PC-3 (cell line): ENCODE data around the gene MAN2A2. TPM values are rescaled to one million over a fixed set of nuclear protein-coding genes. Genes with fewer than 3 reads are reported as not detected.

Experiments used
- ATAC-seq: fragments of 200-7000 bp; cut with Tn5 transposase; 2 replicates; pipeline ENCODE4 v1.9.1; 2020; ENCODE audit warnings: mild to moderate bottlenecking, moderate library complexity
- BruUV-seq: library from RNA; stranded (reverse); fragments of 400-500 nt; replicated peaks from 2 replicates; lab custom pipeline; 2021; lab: Mats Ljungman, UMichigan
- CTCF ChIA-PET: fragments of 300-600 bp; sonication (Branson Sonifier 250); formaldehyde crosslinking; loops from one replicate; lab custom pipeline; 2022; ENCODE audit warnings: antibody characterized with exemption; lab: Charles Lee
- POLR2A ChIA-PET: fragments of 300-600 bp; sonication (Branson Sonifier 250); formaldehyde crosslinking; loops from one replicate; lab custom pipeline; 2022; ENCODE audit warnings: antibody characterized with exemption; ENCODE audit not compliant: unreplicated experiment; lab: Charles Lee
- DNase-seq: peaks from one replicate; pipeline ENCODE4 v3.0.0-alpha.2; 2015
- H2AFZ ChIP-seq: fragments of 300-600 bp; sonication (generic); 2 replicates; pipeline ENCODE4 v1.6.0; 2016; ENCODE audit warnings: antibody characterized with exemption, low read length
- H3F3A ChIP-seq: fragments of 300-600 bp; sonication (generic); one replicate; pipeline ENCODE4 v1.6.0; 2017; ENCODE audit warnings: antibody characterized with exemption, low read length, control low read depth, mild to moderate bottlenecking; ENCODE audit not compliant: unreplicated experiment
- H3K27ac ChIP-seq: fragments of 300-600 bp; sonication (generic); 2 replicates; pipeline ENCODE4 v1.5.1; 2016; ENCODE audit warnings: mild to moderate bottlenecking, low read length
- H3K27me3 ChIP-seq: fragments of 300-600 bp; sonication (generic); 2 replicates; pipeline ENCODE4 v1.6.1; 2016; ENCODE audit warnings: low read length, mixed read lengths
- H3K36me3 ChIP-seq: fragments of 300-600 bp; sonication (generic); 2 replicates; pipeline ENCODE4 v1.6.1; 2016; ENCODE audit warnings: low read depth, mixed run types, low read length, mixed read lengths
- H3K4me1 ChIP-seq: fragments of 300-600 bp; sonication (generic); 2 replicates; pipeline ENCODE4 v1.5.1; 2016; ENCODE audit warnings: low read length; ENCODE audit not compliant: insufficient read depth
- H3K4me2 ChIP-seq: fragments of 300-600 bp; sonication (generic); 2 replicates; pipeline ENCODE4 v1.6.0; 2016; ENCODE audit warnings: low read length
- H3K4me3 ChIP-seq: fragments of 300-600 bp; sonication (generic); 2 replicates; pipeline ENCODE4 v1.5.1; 2016; ENCODE audit warnings: mild to moderate bottlenecking, low read length, mixed read lengths
- H3K79me2 ChIP-seq: fragments of 300-600 bp; sonication (generic); 2 replicates; pipeline ENCODE4 v1.6.1; 2017; ENCODE audit warnings: low read length, mixed read lengths
- H3K9ac ChIP-seq: fragments of 300-600 bp; sonication (generic); 2 replicates; pipeline ENCODE4 v1.6.0; 2016; ENCODE audit warnings: mild to moderate bottlenecking, low read length
- H3K9me2 ChIP-seq: fragments of 300-600 bp; sonication (generic); replicated peaks from 2 replicates; pipeline ENCODE4 v1.6.1; 2016; ENCODE audit warnings: mixed run types, low read length, mixed read lengths
- H3K9me3 ChIP-seq: fragments of 300-600 bp; sonication (generic); 2 replicates; pipeline ENCODE4 v1.6.1; 2016; ENCODE audit warnings: low read length, mixed read lengths
- H4K20me1 ChIP-seq: fragments of 300-600 bp; sonication (generic); 2 replicates; pipeline ENCODE4 v1.6.1; 2016; ENCODE audit warnings: low read length, mixed read lengths
- CTCF ChIP-seq: fragments of 300-600 bp; sonication (generic); conservative IDR thresholded peaks from 2 replicates; pipeline ENCODE4 v1.5.1; 2017; ENCODE audit warnings: antibody characterized with exemption, low read depth, mild to moderate bottlenecking, low read length
- EZH2 ChIP-seq: fragments of 300-600 bp; sonication (generic); IDR thresholded peaks from one replicate; pipeline ENCODE4 v1.6.1; 2017; ENCODE audit warnings: antibody characterized with exemption, mild to moderate bottlenecking, low read length; ENCODE audit not compliant: unreplicated experiment
- EZH2phosphoT487 ChIP-seq: fragments of 300-600 bp; sonication (generic); IDR thresholded peaks from 2 replicates; pipeline ENCODE4 v1.6.1; 2018; ENCODE audit warnings: mild to moderate bottlenecking, antibody characterized with exemption, low read length, borderline replicate concordance
- intact Hi-C: fragments of 100-400 bp; cut with micrococcal nuclease; formaldehyde crosslinking; loops from 2 replicates; pipeline ENCODE4 v1.9.0; 2023
- total RNA-seq: library from RNA; depleted of rRNA; stranded (reverse); fragments of >200 nt; gene quantifications from 2 replicates; pipeline ENCODE4 v1.2.3, GENCODE V29; 2014

MAN2A2 gene
- total RNA-seq, 1 experiment from 2014 or later = 19.8 TPM

GRCh38 chr15:90954712-90955623 is 51.9 kb downstream of the MAN2A2 start, which contains the start of gene RCCD1:
RCCD1 (plus strand) TSS chr15:90954884; CDS start chr15:90956735, 1,851 bp downstream.
- ATAC-seq (peak; percentile 47), DNase-seq (peak; percentile 83)
- H4K20me1 ChIP-seq = no peaks in the 10 kb centered on the region
- peak within 1 kb of the TSS; percentile 91 for H2AFZ ChIP-seq
- intact Hi-C loops = loop anchor here (5.0 kb wide), 2 partner anchors 37 to 67 kb away; partner anchors contain the start of genes PRC1 and VPS33B
- no peaks in the 10 kb centered on the region for H3K9me3 ChIP-seq
- H3K9me2 ChIP-seq = no peaks in the 10 kb centered on the region
- peak within 1 kb of the TSS; percentile 83 for H3K9ac ChIP-seq
- H3K36me3 ChIP-seq = peaks cover 14% of the 10 kb centered on the region
- no peaks in the 10 kb centered on the region for H3F3A ChIP-seq
- peak within 1 kb of the TSS; percentile 82 for H3K4me2 ChIP-seq
- BruUV-seq = TSS peak; percentile 14
- TF ChIP-seq EZH2 = no peak
- TF ChIP-seq EZH2phosphoT487 = no peak
- no peak for TF ChIP-seq CTCF
- peaks cover 21% of the 10 kb centered on the region for H3K4me1 ChIP-seq
- peak within 1 kb of the TSS; percentile 86 for H3K27ac ChIP-seq
- peaks cover 10% of the 10 kb centered on the region for H3K79me2 ChIP-seq
- H3K4me3 ChIP-seq = peak within 1 kb of the TSS; percentile 77
- ChIA-PET CTCF (no interaction called here), POLR2A (no interaction called here)
- no peaks in the 10 kb centered on the region for H3K27me3 ChIP-seq

DNA sequence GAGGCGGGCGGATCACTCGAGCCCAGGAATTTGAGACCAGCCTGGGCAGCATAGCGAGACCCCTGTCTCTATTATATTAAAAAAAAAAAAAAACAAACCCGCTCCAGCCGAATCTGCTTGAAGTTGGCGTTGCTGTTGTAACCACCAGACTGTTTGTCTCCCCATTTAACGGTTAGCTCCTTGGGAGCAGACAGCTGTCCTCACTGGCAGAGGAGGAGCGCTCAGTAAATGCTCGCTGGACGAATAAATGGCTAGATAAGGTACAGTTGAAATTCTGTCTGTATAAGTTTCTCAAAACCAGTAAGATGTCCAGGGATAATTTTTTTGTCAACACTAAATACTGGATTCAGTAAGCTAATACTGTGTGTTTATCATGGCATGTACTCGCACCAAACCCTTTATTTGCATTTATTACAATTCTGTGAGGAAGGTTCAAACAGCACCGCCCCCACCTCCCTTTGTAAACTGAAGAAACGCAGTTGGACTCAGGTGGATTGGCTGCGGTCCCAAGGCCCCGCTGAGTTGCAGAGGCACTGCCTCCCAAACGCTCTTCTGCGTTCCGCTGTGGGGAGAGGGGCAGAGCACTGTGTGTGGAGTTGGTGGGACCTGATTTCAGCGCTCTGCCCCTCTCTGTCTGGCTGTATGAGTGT is 52.6 kb downstream of the MAN2A2 start:
- Histone ChIP-seq H3F3A (no peaks in the 10 kb centered on the region), H3K27me3 (no peaks in the 10 kb centered on the region), H3K4me1 (peaks cover 19% of the 10 kb centered on the region), H3K4me3 (peak overlapping the region; percentile 77), H3K27ac (peak overlapping the region; percentile 86; the same call in 1 of the 2 replicates), H4K20me1 (no peaks in the 10 kb centered on the region), H3K36me3 (peaks cover 6% of the 10 kb centered on the region), H3K9me3 (no peaks in the 10 kb centered on the region), H3K9me2 (no peaks in the 10 kb centered on the region), H2AFZ (peak overlapping the region; percentile 67), H3K79me2 (peaks cover 10% of the 10 kb centered on the region), H3K4me2 (peak overlapping the region; percentile 82), H3K9ac (peak overlapping the region; percentile 83)
- DNase-seq = peak; percentile 51
- TF ChIP-seq EZH2 = no peak
- no peak for TF ChIP-seq EZH2phosphoT487
- TF ChIP-seq CTCF = no peak
- ATAC-seq = peak; percentile 3
- ChIA-PET CTCF (interaction anchor here (0.6 to 0.7 kb wide), 3 partner anchors 10 to 436 kb away, joined by 3 to 4 read pairs (median 3); no protein-coding TSS in a partner anchor), POLR2A (no interaction called here)
- BruUV-seq = no TSS peak
- intact Hi-C loops = loop anchor here (1.0 to 5.0 kb wide), 4 partner anchors 37 to 94 kb away; partner anchors contain the start of genes PRC1 and VPS33B
